Fibroblast of lung (primary cell): ENCODE data around the gene CNTNAP5. TPM values are rescaled to one million over a fixed set of nuclear protein-coding genes. Genes with fewer than 3 reads are reported as not detected.

Experiments used
- DNase-seq, 2 donors: peaks; one replicate each; pipeline versions ENCODE4 v3.0.0 to v3.0.0-alpha.2; 2010; ENCODE audit warnings: low read depth in 2 of 2
- H2AFZ ChIP-seq: 2 replicates; pipeline ENCODE4 v1.5.1; 2012; ENCODE audit warnings: low read length, control low read depth, inconsistent platforms
- H3K27ac ChIP-seq: 2 replicates; pipeline ENCODE4 v1.5.1; 2011; ENCODE audit warnings: low read length, control low read depth; ENCODE audit not compliant: insufficient read depth
- H3K27me3 ChIP-seq: 2 replicates; pipeline ENCODE4 v1.5.1; 2011; ENCODE audit warnings: mild to moderate bottlenecking, low read length; ENCODE audit not compliant: control insufficient read depth, insufficient read depth
- H3K36me3 ChIP-seq: 2 replicates; pipeline ENCODE4 v1.5.1; 2011; ENCODE audit warnings: low read length; ENCODE audit not compliant: control insufficient read depth, insufficient read depth
- H3K4me1 ChIP-seq: 2 replicates; pipeline ENCODE4 v1.5.1; 2011; ENCODE audit warnings: low read length; ENCODE audit not compliant: control insufficient read depth, insufficient read depth; ENCODE audit errors: extremely low read depth
- H3K4me2 ChIP-seq: 2 replicates; pipeline ENCODE4 v1.5.1; 2011; ENCODE audit warnings: low read length, control low read depth; ENCODE audit not compliant: insufficient read depth; ENCODE audit errors: extremely low read depth
- H3K4me3 ChIP-seq, 4 experiments: fragments of 200-600 bp in 1 of 4; sonication (generic) in 1 of 4; replicated peaks in 1 of 4; 2 replicates each; pipeline ENCODE4 v1.5.1; 2011 to 2016; ENCODE audit warnings: low read length in 4 of 4, low read depth in 3 of 4, mild to moderate bottlenecking in 3 of 4, control low read depth in 2 of 4, inconsistent platforms in 1 of 4, mixed read lengths in 1 of 4; ENCODE audit not compliant: insufficient read depth in 1 of 4; ENCODE audit errors: control extremely low read depth in 1 of 4
- H3K79me2 ChIP-seq: 2 replicates; pipeline ENCODE4 v1.5.1; 2012; ENCODE audit warnings: mild to moderate bottlenecking, low read length, inconsistent platforms; ENCODE audit not compliant: control insufficient read depth, insufficient read depth
- H3K9ac ChIP-seq: 2 replicates; pipeline ENCODE4 v1.5.1; 2011; ENCODE audit warnings: mild to moderate bottlenecking, low read length, control low read depth; ENCODE audit not compliant: insufficient read depth
- H3K9me3 ChIP-seq: 2 replicates; pipeline ENCODE4 v1.5.1; 2012; ENCODE audit warnings: low read depth, low read length; ENCODE audit not compliant: control insufficient read depth, insufficient read depth
- H4K20me1 ChIP-seq: 2 replicates; pipeline ENCODE4 v1.5.1; 2011; ENCODE audit warnings: low read length; ENCODE audit not compliant: control insufficient read depth, insufficient read depth; ENCODE audit errors: extremely low read depth
- EZH2 ChIP-seq: IDR thresholded peaks from 2 replicates; pipeline ENCODE4 v1.5.1; 2012; ENCODE audit warnings: low read length, control low read depth, mild to moderate bottlenecking; ENCODE audit errors: missing control alignments
- polyA plus RNA-seq, 2 donors: library from polyadenylated mRNA; depleted of rRNA in 1 of 2; stranded (reverse) in 1 of 2; unstranded in 1 of 2; fragments of >200 nt; gene quantifications; 2 replicates each; pipeline ENCODE4 v1.2.1, GENCODE V29; 2011 to 2012; ENCODE audit warnings: missing spikeins in 1 of 2
- total RNA-seq: library from RNA; depleted of rRNA; stranded (reverse); fragments of >200 nt; gene quantifications from 2 replicates; pipeline ENCODE4 v1.2.1, GENCODE V29; 2014
- TF ChIP-seq, protein P1 (sequence below), 2 donors: IDR thresholded peaks in 1 of 2; conservative IDR thresholded peaks in 1 of 2; 1 replicate in 1 of 2; 2 replicates in 1 of 2; pipeline ENCODE4 v1.5.1; 2011 to 2012; ENCODE audit warnings: low read length in 2 of 2, control low read depth in 1 of 2, inconsistent platforms in 1 of 2, low read depth in 1 of 2, mild to moderate bottlenecking in 1 of 2

CNTNAP5 gene
- total and polyA plus RNA-seq, 2 donors (not counting 1 experiment from before 2014, with no cell fraction given): not detected

DNA sequence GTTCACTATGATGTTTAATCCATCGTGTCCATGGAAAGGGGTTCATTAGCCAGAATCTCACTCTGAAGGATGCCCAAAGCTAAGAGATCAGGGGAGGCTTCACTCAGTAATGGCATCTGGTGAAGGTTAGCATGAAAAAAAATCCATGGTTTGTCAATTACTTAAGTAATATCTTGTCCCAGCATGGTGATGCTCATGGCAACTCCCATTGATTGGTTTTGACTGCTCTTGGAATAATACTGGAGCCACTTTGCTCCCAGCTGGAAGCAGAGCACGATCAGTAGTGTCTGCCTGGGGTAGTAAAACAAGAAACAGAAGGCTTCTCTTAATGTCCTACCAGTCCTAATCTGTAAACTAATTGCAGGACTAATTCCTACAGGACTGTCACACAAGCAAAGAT is 799.4 kb downstream of the CNTNAP5 start:
- Histone ChIP-seq H3K79me2 (no peaks in the 10 kb centered on the region), H3K36me3 (no peaks in the 10 kb centered on the region), H3K4me1 (no peaks in the 10 kb centered on the region), H4K20me1 (no peaks in the 10 kb centered on the region), H3K4me3 (no peak overlapping the region), H3K9me3 (no peaks in the 10 kb centered on the region), H3K27ac (no peak overlapping the region), H3K4me2 (no peak overlapping the region), H3K9ac (no peak overlapping the region), H3K27me3 (no peaks in the 10 kb centered on the region), H2AFZ (no peak overlapping the region)
- no peak for DNase-seq
- no peak for TF ChIP-seq EZH2
- TF ChIP-seq, protein P1, sequence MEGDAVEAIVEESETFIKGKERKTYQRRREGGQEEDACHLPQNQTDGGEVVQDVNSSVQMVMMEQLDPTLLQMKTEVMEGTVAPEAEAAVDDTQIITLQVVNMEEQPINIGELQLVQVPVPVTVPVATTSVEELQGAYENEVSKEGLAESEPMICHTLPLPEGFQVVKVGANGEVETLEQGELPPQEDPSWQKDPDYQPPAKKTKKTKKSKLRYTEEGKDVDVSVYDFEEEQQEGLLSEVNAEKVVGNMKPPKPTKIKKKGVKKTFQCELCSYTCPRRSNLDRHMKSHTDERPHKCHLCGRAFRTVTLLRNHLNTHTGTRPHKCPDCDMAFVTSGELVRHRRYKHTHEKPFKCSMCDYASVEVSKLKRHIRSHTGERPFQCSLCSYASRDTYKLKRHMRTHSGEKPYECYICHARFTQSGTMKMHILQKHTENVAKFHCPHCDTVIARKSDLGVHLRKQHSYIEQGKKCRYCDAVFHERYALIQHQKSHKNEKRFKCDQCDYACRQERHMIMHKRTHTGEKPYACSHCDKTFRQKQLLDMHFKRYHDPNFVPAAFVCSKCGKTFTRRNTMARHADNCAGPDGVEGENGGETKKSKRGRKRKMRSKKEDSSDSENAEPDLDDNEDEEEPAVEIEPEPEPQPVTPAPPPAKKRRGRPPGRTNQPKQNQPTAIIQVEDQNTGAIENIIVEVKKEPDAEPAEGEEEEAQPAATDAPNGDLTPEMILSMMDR (conservative IDR thresholded peaks at IDR 0.05 in 1 of 2, IDR thresholded peaks at IDR 0.05 in 1 of 2; ENCODE audit: low read depth in 1 of 2, low read length in 2 of 2): no peak

DNA sequence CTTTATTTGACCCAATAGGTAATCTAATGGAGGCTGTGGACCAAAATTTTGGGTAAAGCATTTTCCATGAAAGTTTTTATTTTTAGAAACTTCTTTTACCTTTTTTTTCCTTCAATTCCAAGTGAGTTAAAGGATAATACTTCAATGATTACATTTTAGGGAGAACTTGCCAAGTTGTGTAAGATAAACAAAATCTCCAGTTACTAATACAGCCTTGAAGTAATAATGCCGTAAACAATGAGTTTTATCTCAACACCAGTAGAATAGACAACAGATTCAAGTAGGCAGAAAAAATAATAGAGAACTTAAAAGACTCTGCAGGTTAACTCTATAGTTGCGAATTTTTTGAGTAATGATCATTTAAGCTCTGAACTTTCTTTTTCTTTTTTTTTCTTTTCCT is 807.4 kb downstream of the CNTNAP5 start:
- H2AFZ ChIP-seq: no peak overlapping the region
- H3K4me3 ChIP-seq: no peak overlapping the region
- H3K27me3 ChIP-seq: no peaks in the 10 kb centered on the region
- no peak overlapping the region for H3K27ac ChIP-seq
- no peaks in the 10 kb centered on the region for H3K79me2 ChIP-seq
- peak in 1 of 2 donors; percentile 37 for DNase-seq
- TF ChIP-seq, protein P1 (conservative IDR thresholded peaks at IDR 0.05 in 1 of 2, IDR thresholded peaks at IDR 0.05 in 1 of 2; ENCODE audit: low read depth in 1 of 2, low read length in 2 of 2): no peak
- TF ChIP-seq EZH2: no peak
- H3K4me2 ChIP-seq: no peak overlapping the region
- H3K9me3 ChIP-seq: no peaks in the 10 kb centered on the region
- H3K4me1 ChIP-seq: no peaks in the 10 kb centered on the region
- H3K9ac ChIP-seq: no peak overlapping the region
- H4K20me1 ChIP-seq: no peaks in the 10 kb centered on the region
- H3K36me3 ChIP-seq: no peaks in the 10 kb centered on the region

DNA sequence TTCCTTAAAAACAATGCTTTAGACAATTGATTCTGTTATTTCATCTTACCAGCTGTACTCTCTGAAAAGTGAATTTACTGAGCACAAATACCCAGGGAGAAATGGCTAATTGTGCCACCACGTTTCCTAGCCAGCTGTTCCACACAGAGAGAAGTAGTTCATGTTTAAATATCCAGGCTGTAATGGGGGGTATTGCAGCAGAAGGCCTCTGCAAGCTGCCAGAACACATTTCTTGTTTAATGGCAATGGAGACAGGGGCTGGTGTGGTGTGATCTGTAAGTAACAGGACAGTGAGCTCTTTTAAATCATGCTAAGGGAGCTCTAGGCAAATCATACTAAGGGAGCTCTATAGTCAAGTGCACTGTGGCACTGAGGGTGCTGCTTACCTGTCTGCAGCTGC is 809.2 kb downstream of the CNTNAP5 start:
- no peak overlapping the region for H3K27ac ChIP-seq
- no peak overlapping the region for H2AFZ ChIP-seq
- no peaks in the 10 kb centered on the region for H3K9me3 ChIP-seq
- no peaks in the 10 kb centered on the region for H3K4me1 ChIP-seq
- no peaks in the 10 kb centered on the region for H3K79me2 ChIP-seq
- no peak overlapping the region for H3K4me3 ChIP-seq
- no peak for DNase-seq
- no peaks in the 10 kb centered on the region for H3K36me3 ChIP-seq
- H3K27me3 ChIP-seq: no peaks in the 10 kb centered on the region
- TF ChIP-seq, protein P1 (conservative IDR thresholded peaks at IDR 0.05 in 1 of 2, IDR thresholded peaks at IDR 0.05 in 1 of 2; ENCODE audit: low read depth in 1 of 2, low read length in 2 of 2): no peak
- no peak for TF ChIP-seq EZH2
- H4K20me1 ChIP-seq: no peaks in the 10 kb centered on the region
- H3K4me2 ChIP-seq: no peak overlapping the region
- H3K9ac ChIP-seq: no peak overlapping the region
